GM19328 (cell line): ENCODE measurements around the gene AGAP1.

Source experiments
- ATAC-seq: cut with Tn5 transposase; IDR thresholded peaks from one replicate; pipeline ENCODE4 v1.9.1; 2021; ENCODE audit warnings: mild to moderate bottlenecking, moderate library complexity; ENCODE audit not compliant: unreplicated experiment

The AGAP1 gene

DNA sequence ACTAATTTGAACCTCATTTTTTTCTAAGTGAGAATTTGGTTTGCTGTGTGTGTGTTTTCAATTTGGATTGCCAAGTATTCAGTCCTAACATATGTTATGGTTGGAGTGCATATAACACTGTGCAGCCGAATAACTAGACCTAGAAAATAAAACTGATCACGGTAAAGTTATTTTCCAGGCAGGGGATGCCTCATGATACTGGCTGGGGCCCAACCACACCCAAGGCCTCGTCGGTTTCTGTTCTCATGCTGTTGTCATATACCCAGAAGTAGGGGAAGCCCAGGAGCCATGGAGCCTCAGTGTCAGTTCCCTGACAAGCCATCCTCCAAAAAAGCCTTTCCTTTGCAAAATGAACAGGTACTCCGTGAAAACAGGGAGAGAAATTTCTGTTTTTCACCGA is 514.2 kb downstream of the AGAP1 start:
- no peak for ATAC-seq

- ATAC-seq, result no peak
Measured at GRCh38 chr2:236008857-236009256, 515.0 kb downstream of the AGAP1 start.

DNA sequence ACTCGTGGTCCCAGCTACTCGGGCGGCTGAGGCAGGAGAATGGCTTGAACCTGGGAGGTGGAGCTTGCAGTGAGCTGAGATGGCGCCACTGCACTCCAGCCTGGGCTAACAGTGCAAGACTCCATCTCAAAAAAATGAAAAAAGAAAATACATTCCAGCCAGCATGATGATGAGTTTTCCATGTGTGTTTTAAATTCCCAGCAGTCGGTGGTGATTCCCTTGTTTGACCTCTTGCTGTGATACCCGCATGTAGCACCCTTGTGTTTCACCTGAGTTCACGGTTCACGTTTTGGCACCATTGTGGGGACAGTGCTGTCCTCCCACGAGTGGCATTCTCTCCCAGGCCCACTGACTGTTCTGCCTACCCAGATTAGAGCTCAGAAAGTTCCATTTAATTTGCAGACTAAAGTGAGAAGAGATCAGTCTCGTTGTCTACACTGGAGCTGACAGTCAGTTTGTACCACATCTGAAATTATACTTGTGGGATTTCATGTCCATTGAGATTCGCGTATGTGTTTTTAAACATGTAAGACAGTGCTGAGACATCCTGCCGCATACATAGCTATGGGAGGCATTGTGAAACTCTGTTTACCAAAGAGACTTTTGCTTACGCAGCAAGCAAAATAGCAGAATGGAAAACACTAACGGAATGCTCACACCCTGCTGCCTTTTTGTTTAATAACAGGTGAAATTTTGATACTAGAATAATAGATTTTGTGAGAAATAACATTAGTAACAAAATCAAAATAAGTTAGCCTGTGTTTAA is 517.3 kb downstream of the AGAP1 start:
- ATAC-seq, result no peak

DNA sequence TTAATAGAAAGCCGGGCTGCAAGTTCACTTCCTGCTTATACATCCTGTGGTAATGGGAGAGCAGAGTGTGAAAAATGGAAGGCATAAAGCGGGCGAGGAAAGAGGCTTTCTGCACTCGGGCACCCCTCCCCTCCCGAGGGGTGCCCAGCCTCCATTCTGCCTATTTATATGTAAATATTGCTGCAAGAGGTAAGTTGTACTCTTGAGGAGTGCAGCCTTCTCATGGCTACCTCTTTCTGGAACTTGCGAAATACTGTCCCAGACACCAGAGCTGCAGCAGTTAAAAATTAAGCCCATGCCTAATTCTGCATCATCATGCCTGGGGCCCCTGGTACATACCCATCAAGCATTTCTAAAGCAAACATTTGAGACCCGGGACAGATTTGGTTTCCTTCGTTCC is 518.3 kb downstream of the AGAP1 start:
- no peak for ATAC-seq

GRCh38 chr2:236014408-236015131 is 520.7 kb downstream of the AGAP1 start:
- ATAC-seq, result no peak

DNA sequence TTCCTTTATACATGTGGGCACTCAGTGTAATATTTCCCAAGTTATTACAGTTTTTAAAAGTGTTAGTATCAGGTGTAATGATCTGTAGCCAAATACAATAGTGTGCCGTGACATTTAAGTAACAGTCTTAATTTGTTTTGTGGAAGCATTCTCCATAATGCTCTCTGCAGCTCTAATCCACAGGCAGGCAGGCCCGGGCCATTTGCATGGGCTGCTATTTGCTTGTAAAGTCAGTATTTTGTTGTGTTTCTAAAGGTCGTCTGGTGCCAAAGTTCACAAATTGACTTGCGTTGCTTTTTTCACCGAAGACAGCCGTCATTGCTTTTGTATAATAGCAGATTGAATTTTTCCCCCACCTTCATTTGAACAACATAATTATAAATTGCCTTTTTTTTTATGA is 521.3 kb downstream of the AGAP1 start:
- no peak for ATAC-seq

- ATAC-seq, result no peak
Measured at GRCh38 chr2:236016496-236016895, 522.7 kb downstream of the AGAP1 start.

DNA sequence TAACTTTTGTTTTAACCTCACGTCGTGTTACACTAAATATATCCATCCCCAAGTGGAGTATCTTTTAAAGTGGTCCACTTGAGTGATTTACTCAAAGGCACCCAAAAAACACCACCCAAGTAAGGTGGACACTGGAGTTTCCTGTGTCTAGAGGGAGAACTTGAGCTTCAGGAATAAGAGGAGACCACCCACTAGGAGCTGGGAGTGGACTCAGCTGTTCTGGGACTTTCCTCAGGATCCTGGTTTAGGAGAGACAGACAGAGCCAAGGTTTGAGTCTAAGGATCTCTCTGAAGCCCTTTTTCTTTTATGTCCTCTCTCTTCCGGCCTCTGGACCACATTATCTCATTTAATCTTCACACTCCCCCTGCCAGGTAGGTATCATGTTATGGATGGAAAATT is 523.6 kb downstream of the AGAP1 start:
- no peak for ATAC-seq

GRCh38 chr2:236019434-236019833 is 525.6 kb downstream of the AGAP1 start:
- no peak for ATAC-seq

DNA sequence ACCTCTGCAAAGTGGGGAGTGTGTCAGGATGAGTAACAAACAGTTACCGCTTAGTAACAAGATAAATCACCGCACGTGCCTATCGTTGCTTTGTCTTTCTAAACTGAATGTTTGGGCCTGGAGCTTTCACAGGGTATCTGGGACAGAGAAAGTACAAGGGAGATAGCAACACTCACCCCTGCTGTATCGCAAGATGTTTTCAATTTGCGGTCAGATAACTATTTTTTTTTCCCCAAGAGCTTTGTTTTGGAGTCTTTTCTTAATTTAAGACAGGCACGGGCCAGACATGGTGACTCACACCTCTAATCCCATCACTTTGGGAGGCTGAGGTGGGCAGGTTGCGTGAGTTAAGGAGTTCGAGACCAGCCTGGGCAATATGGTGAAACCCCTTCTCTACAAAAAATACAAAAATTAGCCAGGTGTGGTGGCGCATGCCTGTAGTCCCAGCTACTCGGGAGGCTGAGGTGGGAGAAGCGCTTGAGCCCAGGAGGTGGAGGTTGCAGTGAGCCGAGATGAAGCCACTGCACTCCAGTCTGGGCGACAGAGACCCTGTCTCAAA is 527.7 kb downstream of the AGAP1 start:
- no peak for ATAC-seq

- ATAC-seq, result no peak
Measured at GRCh38 chr2:236022128-236022527, 528.3 kb downstream of the AGAP1 start.

DNA sequence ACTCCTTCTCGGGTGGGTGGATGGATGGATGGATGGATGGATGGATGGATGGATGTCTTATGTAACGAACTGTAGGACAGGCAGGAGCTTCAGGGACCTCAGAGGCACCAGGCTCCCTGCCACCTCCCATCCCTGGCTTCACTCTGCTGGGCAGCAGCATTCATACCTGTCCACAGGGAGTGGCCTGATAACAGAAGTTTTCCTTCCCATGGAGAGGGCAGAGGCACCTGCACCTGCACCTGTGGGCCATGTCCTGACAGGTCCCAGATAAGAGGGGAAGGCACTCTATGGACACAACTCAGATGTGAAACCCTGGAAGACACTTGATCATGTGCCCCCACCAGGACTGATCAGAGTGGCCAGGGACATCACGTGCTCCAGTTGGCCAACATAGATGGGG is 532.0 kb downstream of the AGAP1 start:
- no peak for ATAC-seq

DNA sequence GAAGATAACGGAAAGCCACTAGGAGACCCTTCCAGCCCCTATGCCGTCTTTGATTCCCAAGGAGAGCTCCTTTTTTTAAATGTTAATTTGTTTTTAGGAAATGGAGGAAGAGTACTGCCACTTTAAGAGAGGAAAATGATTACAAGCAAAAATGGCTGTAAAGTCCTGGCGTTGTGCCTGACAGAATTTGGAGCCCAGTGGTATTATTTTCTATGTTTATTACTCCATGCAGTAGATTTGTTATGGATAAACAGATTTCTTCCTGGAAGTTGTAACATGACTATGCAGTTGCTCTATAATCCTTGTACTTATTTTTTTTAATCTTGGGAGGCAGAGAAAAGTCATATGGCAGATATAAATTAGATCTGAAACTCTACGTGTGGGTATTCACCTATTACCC is 533.0 kb downstream of the AGAP1 start:
- ATAC-seq, result no peak

GRCh38 chr2:236028066-236028465 is 534.2 kb downstream of the AGAP1 start:
- no peak for ATAC-seq

GRCh38 chr2:236033462-236033861 is 539.6 kb downstream of the AGAP1 start:
- no peak for ATAC-seq

DNA sequence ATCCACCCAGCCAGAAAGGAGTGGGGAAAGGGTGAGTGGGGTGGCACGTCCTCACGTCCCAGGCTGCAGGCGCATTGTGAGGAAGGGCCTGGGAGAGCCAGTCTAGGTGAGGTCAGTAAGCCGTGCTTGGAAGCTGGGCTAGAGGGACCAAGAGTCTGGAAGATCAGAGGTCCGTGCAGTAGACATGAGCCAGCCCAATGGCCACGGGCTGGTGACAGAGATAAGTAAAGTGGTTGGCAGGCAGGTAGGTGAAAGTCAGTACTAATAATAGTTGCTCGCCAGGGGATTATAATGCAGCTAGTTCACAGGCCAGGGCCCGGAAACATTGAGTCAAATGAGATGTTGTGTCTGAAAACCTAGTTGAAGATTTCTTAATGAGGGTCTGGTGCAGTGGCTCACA is 541.1 kb downstream of the AGAP1 start:
- ATAC-seq, result no peak

GRCh38 chr2:236036045-236036444 is 542.2 kb downstream of the AGAP1 start:
- no peak for ATAC-seq

DNA sequence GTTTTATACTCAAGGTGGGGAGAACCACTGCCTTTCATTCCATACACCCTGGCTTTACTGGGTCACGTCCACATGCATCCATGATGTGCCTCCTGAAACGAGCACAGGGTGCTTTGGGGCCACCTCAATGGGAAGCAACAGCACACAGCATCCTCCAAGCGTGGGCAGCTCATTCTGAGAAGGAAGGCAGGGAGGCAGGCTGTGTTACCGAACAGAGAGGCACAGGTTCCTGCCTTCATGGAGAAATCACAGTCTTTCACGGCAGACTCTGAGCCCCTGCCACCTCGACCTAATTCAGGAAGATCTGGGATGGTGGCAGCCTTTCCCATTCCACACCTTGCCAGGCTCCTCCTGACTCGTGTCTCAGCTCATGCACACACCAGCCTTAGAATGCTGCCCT is 544.3 kb downstream of the AGAP1 start:
- no peak for ATAC-seq

GRCh38 chr2:236040600-236041328 is 546.9 kb downstream of the AGAP1 start:
- ATAC-seq, result no peak

- no peak for ATAC-seq
Measured at GRCh38 chr2:236041616-236042015, 547.8 kb downstream of the AGAP1 start.

DNA sequence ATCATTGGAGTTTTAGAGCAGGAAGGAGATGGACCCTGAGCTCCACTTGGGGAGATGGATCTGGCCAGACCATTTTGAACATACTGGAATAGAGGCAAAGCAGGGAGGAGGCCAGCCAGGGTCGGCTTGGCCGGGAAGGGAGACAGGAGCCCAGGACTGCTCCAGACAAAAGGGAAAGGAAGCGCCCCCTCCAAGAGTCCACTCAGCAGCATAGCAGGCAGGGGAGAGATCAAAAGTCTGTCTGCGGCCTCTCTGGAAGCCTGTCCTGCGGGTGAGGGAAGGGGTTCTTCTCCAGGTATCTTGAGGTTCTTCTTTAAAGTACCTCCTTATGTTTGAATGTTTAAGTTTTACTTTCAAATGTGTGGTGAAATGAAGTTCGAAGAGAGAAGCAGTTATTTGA is 548.2 kb downstream of the AGAP1 start:
- no peak for ATAC-seq

DNA sequence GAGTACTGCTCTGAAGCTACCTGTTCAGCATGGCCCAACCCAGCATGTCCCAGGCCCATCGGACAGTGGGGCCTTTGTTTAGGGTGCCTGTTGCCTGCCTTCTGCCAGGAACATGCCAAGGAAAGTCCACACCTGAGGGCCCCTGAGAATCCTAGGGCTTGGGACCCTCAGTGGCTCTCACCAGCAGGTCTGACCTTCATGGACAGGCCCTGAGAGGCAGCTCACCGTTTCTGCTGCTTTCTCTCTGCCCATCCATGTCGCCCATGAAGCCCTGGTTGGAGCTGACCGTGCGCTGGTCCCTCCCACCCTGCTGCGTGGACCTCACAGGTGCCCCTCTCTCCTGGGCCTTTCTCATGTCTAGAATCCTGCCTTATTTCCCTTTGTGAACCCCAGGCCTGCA is 550.3 kb downstream of the AGAP1 start:
- ATAC-seq, result no peak
